HepG2 (cell line): ENCODE measurements around the gene SARNP. TPM values are rescaled to one million over a fixed set of nuclear protein-coding genes. Genes with fewer than 3 reads are reported as not detected.

Source experiments
- ATRX ChIP-seq: sonication (generic); formaldehyde crosslinking; IDR thresholded peaks from 2 replicates; pipeline ENCODE4 v1.4.0; 2020; ENCODE audit warnings: missing genetic modification reagents, borderline replicate concordance
- BORCS8-MEF2B ChIP-seq: sonication (generic); formaldehyde crosslinking; IDR thresholded peaks from 2 replicates; pipeline ENCODE4 v1.8.0; 2022; ENCODE audit warnings: mild to moderate bottlenecking, missing genetic modification reagents
- FOSL2 ChIP-seq: sonication (generic); formaldehyde crosslinking; IDR thresholded peaks from 2 replicates; pipeline ENCODE4 v1.4.0; 2020; ENCODE audit warnings: missing genetic modification reagents
- GFI1 ChIP-seq: sonication (generic); formaldehyde crosslinking; IDR thresholded peaks from 2 replicates; pipeline ENCODE4 v1.5.0; 2020; ENCODE audit warnings: missing genetic modification reagents, mild to moderate bottlenecking, borderline replicate concordance
- HDAC1 ChIP-seq: sonication (generic); formaldehyde crosslinking; IDR thresholded peaks from 2 replicates; pipeline ENCODE4 v1.5.1; 2020; ENCODE audit warnings: mild to moderate bottlenecking, missing genetic modification reagents
- KDM5B ChIP-seq: sonication (generic); formaldehyde crosslinking; IDR thresholded peaks from 2 replicates; pipeline ENCODE4 v1.4.0; 2020; ENCODE audit warnings: missing genetic modification reagents, mild to moderate bottlenecking, borderline replicate concordance
- KLF13 ChIP-seq: sonication (generic); formaldehyde crosslinking; IDR thresholded peaks from 2 replicates; pipeline ENCODE4 v1.4.0; 2020; ENCODE audit warnings: mild to moderate bottlenecking, missing genetic modification reagents
- KLF15 ChIP-seq: sonication (generic); formaldehyde crosslinking; IDR thresholded peaks from 2 replicates; pipeline ENCODE4 v1.8.1; 2023; ENCODE audit warnings: borderline replicate concordance, mild to moderate bottlenecking, inconsistent platforms, missing genetic modification reagents, mixed read lengths
- MBNL3 ChIP-seq: fragments of 250-450 bp; sonication (Bioruptor Pico); conservative IDR thresholded peaks from 2 replicates; pipeline ENCODE4 v1.8.0; 2022; ENCODE audit warnings: mild to moderate bottlenecking, inconsistent platforms
- MYNN ChIP-seq: sonication (generic); formaldehyde crosslinking; IDR thresholded peaks from 2 replicates; pipeline ENCODE4 v1.4.0; 2020; ENCODE audit warnings: mild to moderate bottlenecking, low read depth, missing genetic modification reagents
- NCOR1 ChIP-seq: fragments of 200-600 bp; sonication (generic); IDR thresholded peaks from 2 replicates; pipeline ENCODE4 v1.7.0; 2017; ENCODE audit warnings: antibody characterized with exemption, low read length, borderline replicate concordance
- NR2F6 ChIP-seq, 2 experiments: IDR thresholded peaks; 2 replicates each; pipeline ENCODE4 v1.6.1; 2016; ENCODE audit warnings: antibody characterized with exemption in 1 of 2, mild to moderate bottlenecking in 1 of 2
- PBX2 ChIP-seq: IDR thresholded peaks from 2 replicates; pipeline ENCODE4 v1.6.1; 2016; ENCODE audit warnings: control low read depth
- PCBP1 ChIP-seq: fragments of 200-400 bp; formaldehyde crosslinking; IDR thresholded peaks from 2 replicates; pipeline ENCODE4 v1.6.1; 2017; ENCODE audit warnings: mild to moderate bottlenecking, low read depth, low read length, borderline replicate concordance
- POGZ ChIP-seq: sonication (generic); formaldehyde crosslinking; IDR thresholded peaks from 2 replicates; pipeline ENCODE4 v1.4.0; 2020; ENCODE audit warnings: mild to moderate bottlenecking, missing genetic modification reagents
- POLR2AphosphoS2 ChIP-seq: IDR thresholded peaks from 2 replicates; pipeline ENCODE4 v1.6.1; 2011; ENCODE audit warnings: low read depth, low read length, improper control_type of control experiment
- SNAPC4 ChIP-seq: sonication (generic); formaldehyde crosslinking; IDR thresholded peaks from 2 replicates; pipeline ENCODE4 v1.4.0; 2020; ENCODE audit warnings: mild to moderate bottlenecking, missing genetic modification reagents
- THRA ChIP-seq: sonication (generic); formaldehyde crosslinking; IDR thresholded peaks from 2 replicates; pipeline ENCODE4 v1.4.0; 2020; ENCODE audit warnings: missing genetic modification reagents, borderline replicate concordance
- ZBTB21 ChIP-seq: sonication (generic); formaldehyde crosslinking; IDR thresholded peaks from 2 replicates; pipeline ENCODE4 v1.4.0; 2020; ENCODE audit warnings: missing genetic modification reagents
- ZMYM4 ChIP-seq: sonication (generic); formaldehyde crosslinking; IDR thresholded peaks from 2 replicates; pipeline ENCODE4 v1.8.1; 2023; ENCODE audit warnings: mild to moderate bottlenecking, missing genetic modification reagents
- ZNF253 ChIP-seq: sonication (generic); formaldehyde crosslinking; IDR thresholded peaks from 2 replicates; pipeline ENCODE4 v1.8.0; 2022; ENCODE audit warnings: mild to moderate bottlenecking, missing genetic modification reagents, borderline replicate concordance
- ZNF30 ChIP-seq: sonication (generic); formaldehyde crosslinking; IDR thresholded peaks from 2 replicates; pipeline ENCODE4 v1.5.0; 2020; ENCODE audit warnings: mild to moderate bottlenecking, missing genetic modification reagents
- ZNF383 ChIP-seq: sonication (generic); formaldehyde crosslinking; IDR thresholded peaks from 2 replicates; pipeline ENCODE4 v1.4.0; 2020; ENCODE audit warnings: missing genetic modification reagents, mild to moderate bottlenecking, borderline replicate concordance
- ZNF557 ChIP-seq: sonication (generic); formaldehyde crosslinking; IDR thresholded peaks from 2 replicates; pipeline ENCODE4 v1.4.0; 2020; ENCODE audit warnings: missing genetic modification reagents
- polyA plus RNA-seq, 8 experiments: library from polyadenylated mRNA; depleted of rRNA in 3 of 8; stranded (reverse) in 7 of 8; unstranded in 1 of 8; fragments of >200 nt; fragmentation: Illumina TruSeq in 4 of 8; extraction: Trizol in 4 of 8; gene quantifications; 2 replicates each; pipeline versions ENCODE4 v1.2.1 to v1.2.3, GENCODE V29; 2011 to 2016; ENCODE audit warnings: low read depth in 4 of 8, missing spikeins in 1 of 8, mixed read lengths in 1 of 8; ENCODE audit not compliant: insufficient read depth in 1 of 8
- total RNA-seq, 5 experiments: library from RNA; depleted of rRNA; stranded (reverse); fragments of >200 nt; fragmentation: Illumina TruSeq; extraction: Trizol; gene quantifications; 2 replicates each; pipeline ENCODE4 v1.2.3, GENCODE V29; 2016; ENCODE audit warnings: low read depth in 1 of 5

Gene SARNP
- total and polyA plus RNA-seq, 2 of the 13 experiments (the other 11 are each of a cell fraction or from before 2014, with no cell fraction given), result 59.0 to 95.4 TPM

- no peak for TF ChIP-seq HDAC1
- TF ChIP-seq ATRX (CRISPR knock-in tag), result no peak
- TF ChIP-seq PBX2 (CRISPR knock-in tag), result no peak
- no peak for TF ChIP-seq SNAPC4 (CRISPR knock-in tag)
- peak; percentile 40; the same call in 1 of the 2 replicates for TF ChIP-seq KDM5B (CRISPR knock-in tag)
- TF ChIP-seq ZNF30 (CRISPR knock-in tag), result 0 out of 2 replicates have a peak, but pooled peaks have one; percentile 69
- TF ChIP-seq ZBTB21 (CRISPR knock-in tag), result no peak
- TF ChIP-seq PCBP1, result 0 out of 2 replicates have a peak, but pooled peaks have one; percentile 6
- no peak for TF ChIP-seq KLF15 (CRISPR knock-in tag)
- TF ChIP-seq GFI1 (CRISPR knock-in tag), result 0 out of 2 replicates have a peak, but pooled peaks have one; percentile 22
- TF ChIP-seq ZNF253, result no peak
- peak; percentile 22; the same call in 1 of the 2 replicates for TF ChIP-seq NCOR1
- TF ChIP-seq NR2F6 (IDR thresholded peaks at IDR 0.05), result no peak
- 0 out of 2 replicates have a peak, but pooled peaks have one; percentile 3 for TF ChIP-seq NR2F6 (CRISPR knock-in tag; IDR thresholded peaks at IDR 0.05)
- TF ChIP-seq FOSL2, result no peak
- no peak for TF ChIP-seq MYNN (CRISPR knock-in tag)
- no peak for TF ChIP-seq ZNF557 (CRISPR knock-in tag)
- TF ChIP-seq ZMYM4 (CRISPR knock-in tag), result no peak
- TF ChIP-seq POLR2AphosphoS2, result 0 out of 2 replicates have a peak, but pooled peaks have one; percentile 10
- TF ChIP-seq THRA (CRISPR knock-in tag), result no peak
- TF ChIP-seq ZNF383, result no peak
- no peak for TF ChIP-seq POGZ (CRISPR knock-in tag)
- 0 out of 2 replicates have a peak, but pooled peaks have one; percentile 1 for TF ChIP-seq BORCS8-MEF2B
- no peak for TF ChIP-seq MBNL3 (CRISPR knock-in tag)
- TF ChIP-seq KLF13 (CRISPR knock-in tag), result no peak
These were observed 12.6 kb upstream of the SARNP start (continued) for GRCh38 chr12:55829967-55830600.
